Measurements from ENCODE around the gene RNF181. TPM values are rescaled to one million over a fixed set of nuclear protein-coding genes. Genes with fewer than 3 reads are reported as not detected.

Gene RNF181
- total RNA-seq, 2 experiments from 2014 or later = 97.8 to 179 TPM

GRCh38 chr2:85604568-85605339 is 9.2 kb downstream of the RNF181 start:
- Histone ChIP-seq H3K9me2 (ENCODE audit: insufficient read depth, low read length) (no peaks in the 10 kb centered on the region), H3K4me3 (ENCODE audit: low read depth, low read length, poor library complexity, severe bottlenecking) (no peak overlapping the region), H4K20me1 (ENCODE audit: insufficient read depth, low read length) (no peaks in the 10 kb centered on the region; the same call in 1 of the 2 replicates), H3K79me2 (ENCODE audit: insufficient read depth, low read depth, low read length) (no peaks in the 10 kb centered on the region), H3K27ac (ENCODE audit: low read depth, low read length, poor library complexity, severe bottlenecking) (no peak overlapping the region), H3K9me3 (ENCODE audit: low read length) (no peaks in the 10 kb centered on the region), H3K4me1 (ENCODE audit: insufficient read depth, low read length, poor library complexity, severe bottlenecking) (peaks cover 11% of the 10 kb centered on the region), H3K4me2 (ENCODE audit: low read length) (no peak overlapping the region), H3K36me3 (ENCODE audit: insufficient read depth, low read length) (peaks cover 35% of the 10 kb centered on the region), H2AFZ (ENCODE audit: low read length) (no peak overlapping the region)
- ChIA-PET CTCF (ENCODE audit: unreplicated experiment) (no interaction called here), POLR2A (interaction anchor here (1.0 to 2.1 kb wide), 4 partner anchors 9 to 27 kb away, joined by 3 to 19 read pairs (median 4); partner anchors contain the start of genes RNF181 and VAMP8)
- TF ChIP-seq CTCF (conservative IDR thresholded peaks at IDR 0.05; ENCODE audit: low read length) (no peak), EZH2phosphoT487 (IDR thresholded peaks at IDR 0.05; ENCODE audit: borderline replicate concordance, low read depth, low read length) (no peak)
- no peak for DNase-seq (ENCODE audit: low spot score)
- BruUV-seq (replicated peaks) = no TSS peak
- intact Hi-C loops (cut with micrococcal nuclease; ENCODE audit: unreplicated experiment) = no loop called here

GRCh38 chr2:85605406-85606115 is 10.0 kb downstream of the RNF181 start:
- TSS peak; percentile 12 for BruUV-seq (replicated peaks)
- Histone ChIP-seq H2AFZ (ENCODE audit: low read length) (no peak overlapping the region), H3K9me2 (ENCODE audit: insufficient read depth, low read length) (no peaks in the 10 kb centered on the region), H3K79me2 (ENCODE audit: insufficient read depth, low read depth, low read length) (peaks cover 6% of the 10 kb centered on the region; the same call in 1 of the 2 replicates), H3K27ac (ENCODE audit: low read depth, low read length, poor library complexity, severe bottlenecking) (no peak overlapping the region), H4K20me1 (ENCODE audit: insufficient read depth, low read length) (no peaks in the 10 kb centered on the region; the same call in 1 of the 2 replicates), H3K4me3 (ENCODE audit: low read depth, low read length, poor library complexity, severe bottlenecking) (no peak overlapping the region), H3K36me3 (ENCODE audit: insufficient read depth, low read length) (peaks cover 40% of the 10 kb centered on the region), H3K4me2 (ENCODE audit: low read length) (no peak overlapping the region), H3K4me1 (ENCODE audit: insufficient read depth, low read length, poor library complexity, severe bottlenecking) (peaks cover 17% of the 10 kb centered on the region), H3K9me3 (ENCODE audit: low read length) (no peaks in the 10 kb centered on the region)
- intact Hi-C loops (cut with micrococcal nuclease; ENCODE audit: unreplicated experiment) = no loop called here
- TF ChIP-seq CTCF (conservative IDR thresholded peaks at IDR 0.05; ENCODE audit: low read length) (no peak), EZH2phosphoT487 (IDR thresholded peaks at IDR 0.05; ENCODE audit: borderline replicate concordance, low read depth, low read length) (no peak)
- CTCF ChIA-PET (ENCODE audit: unreplicated experiment) = no interaction called here
- no peak for DNase-seq (ENCODE audit: low spot score)
- POLR2A ChIA-PET = interaction anchor here (0.6 to 2.1 kb wide), 6 partner anchors 10 to 180 kb away, joined by 3 to 19 read pairs (median 4); partner anchors contain the start of genes RNF181 and VAMP8
